GM18907 (cell line): ENCODE measurements around the gene METAP2.

Experiments used
- ATAC-seq: cut with Tn5 transposase; IDR thresholded peaks from one replicate; pipeline ENCODE4 v1.9.1; 2021; ENCODE audit warnings: mild to moderate bottlenecking, moderate library complexity; ENCODE audit not compliant: unreplicated experiment

Gene METAP2

DNA sequence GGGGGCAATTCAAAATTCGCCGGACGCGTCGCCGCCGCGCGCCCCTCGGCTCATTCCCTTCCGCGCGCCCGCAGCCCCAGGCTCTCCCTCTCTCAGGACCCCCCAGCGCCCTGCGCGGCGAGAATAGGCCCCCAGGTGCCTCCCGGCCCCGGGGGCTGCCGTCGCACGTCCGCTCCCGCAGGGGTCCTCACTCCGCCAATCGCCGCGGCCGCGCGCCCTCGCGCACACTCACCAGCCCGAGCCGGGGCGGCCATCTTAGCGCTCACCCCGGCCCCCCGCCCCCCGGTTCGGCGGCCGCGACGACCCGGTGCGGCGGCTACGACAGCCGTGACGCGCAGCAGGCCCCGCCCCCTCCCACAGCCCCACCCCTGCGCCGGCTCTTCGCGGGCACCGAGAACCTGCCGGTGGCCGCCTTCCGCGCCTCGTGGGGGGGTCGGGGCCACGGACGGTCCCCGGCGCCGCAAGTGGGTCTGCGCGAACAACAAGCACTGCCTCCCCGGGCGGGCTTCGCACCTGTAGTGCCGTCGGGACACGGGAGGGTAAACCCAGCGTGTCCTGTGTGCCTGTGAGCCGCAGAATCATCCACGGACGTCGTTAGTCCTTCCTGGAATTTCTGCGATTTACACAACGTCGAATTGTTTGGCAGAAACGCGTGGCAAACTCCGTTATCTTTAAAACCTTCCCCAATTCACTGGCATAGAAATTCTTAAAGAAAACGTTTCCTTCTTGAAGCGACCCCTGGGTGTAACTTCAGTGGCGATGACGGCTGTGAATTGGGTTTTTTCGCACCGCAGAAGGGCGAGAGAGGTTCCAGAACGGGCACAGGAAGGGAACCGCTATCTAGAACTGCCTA is 74.8 kb downstream of the METAP2 start:
- no peak for ATAC-seq

DNA sequence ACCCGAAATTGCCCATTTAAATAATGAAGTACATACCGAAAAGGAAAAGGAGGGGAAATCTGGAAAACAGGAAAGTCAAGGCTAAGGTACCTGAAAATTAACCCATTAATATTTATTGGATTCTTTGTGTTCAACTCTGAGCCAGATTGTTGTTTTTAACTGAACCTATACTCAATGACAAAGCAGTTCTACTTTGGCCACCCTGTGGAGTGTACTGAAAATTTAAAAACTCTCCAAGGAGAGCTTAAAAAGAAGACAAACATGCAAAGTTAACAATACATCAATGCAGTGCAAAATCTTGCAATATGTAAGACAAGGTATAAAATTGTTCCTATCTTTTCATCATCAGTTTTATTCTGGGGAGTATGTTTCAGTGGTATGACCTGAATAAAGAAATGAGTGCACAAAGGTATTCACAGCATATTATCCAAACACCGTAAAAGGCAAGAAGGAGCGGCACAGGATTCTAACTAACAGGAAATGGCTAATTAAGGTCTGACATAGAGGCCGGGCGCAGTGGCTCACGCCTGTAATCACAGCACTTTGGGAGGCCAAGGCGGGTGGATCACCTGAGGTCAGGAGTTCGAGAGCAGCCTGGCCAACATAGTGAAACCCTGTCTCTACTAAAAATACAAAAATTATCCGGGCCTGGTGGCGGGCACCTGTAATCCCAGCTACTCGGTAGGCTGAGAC is 75.6 kb downstream of the METAP2 start:
- ATAC-seq, result no peak

DNA sequence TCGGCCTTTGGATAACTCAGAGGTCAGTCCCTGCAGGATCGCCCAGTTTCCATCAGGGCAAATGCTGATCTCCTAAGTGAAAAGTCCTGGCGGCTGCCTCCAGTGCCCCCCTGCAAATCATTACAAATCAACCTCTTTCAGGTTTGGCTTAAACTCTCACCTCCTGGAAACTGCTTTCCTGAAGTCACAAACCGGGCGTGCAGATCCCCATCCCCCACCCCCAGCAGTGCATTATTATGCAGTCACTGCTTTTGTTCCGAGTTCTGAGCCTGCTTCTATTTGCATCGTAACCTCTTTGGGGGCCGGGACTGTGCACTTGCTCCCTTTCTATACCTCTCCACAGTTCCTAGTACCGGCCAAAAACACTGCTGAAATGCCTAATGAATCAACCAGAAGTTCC is 77.4 kb downstream of the METAP2 start, which contains the start of gene USP44:
Gene USP44 (minus strand): TSS at position 172 of the 400 bp plus-strand sequence. CDS start 17,220 bp downstream, outside the sequence.
- ATAC-seq, result no peak

DNA sequence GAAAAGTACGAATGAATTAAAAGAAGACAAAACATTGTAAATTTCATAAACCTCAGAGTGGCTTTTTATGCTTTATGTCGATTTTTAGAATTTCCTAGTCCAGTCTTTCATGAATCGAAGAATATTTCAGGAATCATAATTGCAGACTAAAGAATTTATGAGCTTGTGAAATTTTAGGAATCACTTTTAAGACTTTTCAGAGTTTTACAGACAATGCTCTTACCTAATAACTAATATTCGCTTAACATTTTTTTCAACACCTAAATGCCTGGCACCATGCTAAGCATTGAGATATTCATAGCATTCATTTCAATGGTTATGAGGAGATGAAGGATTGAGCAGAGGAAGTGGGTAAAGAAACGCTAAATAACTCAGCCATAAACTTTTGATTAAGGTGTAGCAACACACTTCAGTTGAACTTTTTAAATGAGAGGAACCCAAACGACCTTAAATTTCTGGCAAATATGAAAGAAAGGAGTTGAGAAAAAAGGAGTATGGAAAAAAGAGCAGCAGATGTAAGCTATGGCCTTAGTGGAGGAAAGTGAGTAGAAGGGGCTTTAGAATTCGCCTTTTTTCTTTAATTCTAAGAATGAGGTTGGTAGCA is 78.1 kb downstream of the METAP2 start:
- no peak for ATAC-seq

DNA sequence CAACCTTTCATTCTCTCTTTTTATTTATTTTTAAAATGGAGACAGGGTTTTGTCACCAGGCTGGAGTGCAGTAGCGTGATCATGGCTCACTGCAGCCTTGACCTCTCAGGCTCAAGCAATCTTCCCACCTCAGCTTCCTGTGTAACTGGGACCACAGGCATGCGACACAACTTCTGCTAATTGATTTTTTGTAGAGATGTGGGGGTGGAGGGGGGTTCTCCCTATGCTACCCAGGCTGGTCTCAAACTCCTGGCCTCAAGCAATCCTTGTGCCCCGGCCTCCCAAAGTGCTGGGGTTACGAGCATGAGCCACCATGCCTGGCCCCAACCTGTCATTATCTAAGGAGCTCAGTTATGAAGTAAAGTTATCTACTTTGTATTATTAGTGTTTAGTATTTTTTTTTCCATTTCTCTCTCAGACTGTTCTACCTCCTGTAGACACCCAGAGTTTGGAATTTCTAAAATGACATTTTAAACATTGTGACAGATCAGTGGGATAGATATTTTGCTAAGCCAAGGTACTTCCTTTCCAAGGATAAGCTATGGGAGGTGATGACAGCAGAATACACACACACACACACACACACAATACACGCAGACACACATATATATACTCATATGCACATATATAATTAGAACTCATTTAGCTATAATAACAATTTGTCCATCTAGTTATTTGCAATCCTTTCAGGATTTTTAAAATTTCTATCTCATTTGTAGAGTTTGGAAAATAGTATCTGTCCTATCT is 79.4 kb downstream of the METAP2 start:
- ATAC-seq, result no peak

DNA sequence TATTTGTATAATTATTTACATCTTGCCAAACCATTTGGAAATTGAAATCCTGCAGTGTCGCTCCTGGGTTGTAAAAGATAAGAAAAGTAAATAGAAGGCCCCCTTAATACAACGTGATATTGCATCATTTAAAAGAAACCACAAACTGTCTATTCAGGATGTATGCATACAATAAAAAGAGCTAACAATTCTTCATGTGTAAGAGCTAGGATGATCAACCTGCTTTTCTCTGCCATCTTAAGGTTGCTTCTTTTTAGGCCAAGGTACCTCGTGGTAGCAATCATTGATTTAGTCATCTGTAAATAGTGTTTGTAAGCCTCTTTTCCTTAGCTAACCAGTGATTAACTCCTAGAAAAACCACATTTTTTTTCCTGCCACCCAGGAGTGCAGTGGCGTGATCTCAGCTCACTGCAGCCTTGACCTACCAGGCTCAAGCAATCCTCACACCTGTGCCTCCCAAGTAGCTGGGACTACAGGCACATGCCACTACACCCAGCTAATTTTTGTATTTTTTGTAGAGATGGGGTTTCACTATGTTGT is 80.7 kb downstream of the METAP2 start:
- no peak for ATAC-seq

DNA sequence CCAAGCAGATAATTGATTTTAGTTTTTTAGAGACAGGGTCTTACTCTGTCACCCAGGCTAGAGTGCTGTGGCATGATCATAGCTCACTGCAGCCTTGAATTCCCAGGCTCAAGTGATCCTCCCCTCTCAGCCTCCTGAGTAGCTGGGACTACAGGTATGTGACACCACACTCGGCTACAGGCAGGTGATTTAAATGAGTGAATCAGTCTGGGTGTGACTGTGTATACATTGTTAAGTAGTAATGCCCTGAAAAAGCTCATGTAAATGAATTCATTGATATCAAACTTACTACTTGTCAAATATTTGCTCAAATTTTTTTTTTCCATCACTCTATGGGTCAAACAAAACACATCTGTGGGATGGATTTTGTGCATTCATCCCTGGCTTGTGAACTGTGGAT is 83.7 kb downstream of the METAP2 start:
- no peak for ATAC-seq
